ENCODE results near the gene MLLT6. TPM values are rescaled to one million over a fixed set of nuclear protein-coding genes. Genes with fewer than 3 reads are reported as not detected.

Gene MLLT6
- total and polyA plus RNA-seq, 2 of the 13 experiments (the other 11 are each of a cell fraction or from before 2014, with no cell fraction given), result 50.7 to 69.5 TPM

DNA sequence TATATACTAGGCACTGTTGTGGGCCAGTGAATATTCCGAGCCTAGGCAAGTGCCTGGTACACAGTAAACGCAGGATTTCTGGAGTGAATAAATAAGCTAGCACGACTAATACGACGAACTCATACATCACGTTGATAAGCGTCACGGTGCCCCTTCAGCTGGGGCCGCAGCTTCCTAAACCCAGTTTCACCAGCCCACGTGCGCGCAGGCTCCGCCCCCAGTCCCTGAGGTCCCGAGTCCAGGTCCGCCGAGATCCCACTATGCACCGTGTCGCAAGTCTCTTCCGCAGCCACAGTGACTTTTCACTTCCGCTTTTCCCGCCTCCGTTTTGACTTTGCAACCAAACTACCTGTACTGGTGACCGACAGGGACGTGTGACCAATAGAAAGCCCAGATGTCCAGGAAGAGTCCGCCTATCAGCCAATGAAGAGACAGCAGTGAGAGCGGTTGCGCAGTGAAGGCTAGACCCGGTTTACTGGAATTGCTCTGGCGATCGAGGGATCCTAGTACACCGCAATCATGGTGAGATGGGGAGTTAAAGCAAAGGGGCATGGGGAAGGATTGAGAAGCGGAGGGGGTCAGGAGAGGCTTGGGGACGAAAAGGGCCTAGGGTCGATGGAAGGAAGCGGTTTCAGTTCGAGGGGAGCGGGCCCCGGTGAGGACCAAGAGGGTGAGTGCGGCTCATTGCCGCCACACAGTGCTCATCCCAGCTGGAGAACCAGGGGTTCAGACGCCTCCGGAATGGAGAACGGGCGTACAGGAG lies 47.4 kb downstream of the MLLT6 start, which contains the start of gene PSMB3 (continued):
- TF ChIP-seq, protein P1, sequence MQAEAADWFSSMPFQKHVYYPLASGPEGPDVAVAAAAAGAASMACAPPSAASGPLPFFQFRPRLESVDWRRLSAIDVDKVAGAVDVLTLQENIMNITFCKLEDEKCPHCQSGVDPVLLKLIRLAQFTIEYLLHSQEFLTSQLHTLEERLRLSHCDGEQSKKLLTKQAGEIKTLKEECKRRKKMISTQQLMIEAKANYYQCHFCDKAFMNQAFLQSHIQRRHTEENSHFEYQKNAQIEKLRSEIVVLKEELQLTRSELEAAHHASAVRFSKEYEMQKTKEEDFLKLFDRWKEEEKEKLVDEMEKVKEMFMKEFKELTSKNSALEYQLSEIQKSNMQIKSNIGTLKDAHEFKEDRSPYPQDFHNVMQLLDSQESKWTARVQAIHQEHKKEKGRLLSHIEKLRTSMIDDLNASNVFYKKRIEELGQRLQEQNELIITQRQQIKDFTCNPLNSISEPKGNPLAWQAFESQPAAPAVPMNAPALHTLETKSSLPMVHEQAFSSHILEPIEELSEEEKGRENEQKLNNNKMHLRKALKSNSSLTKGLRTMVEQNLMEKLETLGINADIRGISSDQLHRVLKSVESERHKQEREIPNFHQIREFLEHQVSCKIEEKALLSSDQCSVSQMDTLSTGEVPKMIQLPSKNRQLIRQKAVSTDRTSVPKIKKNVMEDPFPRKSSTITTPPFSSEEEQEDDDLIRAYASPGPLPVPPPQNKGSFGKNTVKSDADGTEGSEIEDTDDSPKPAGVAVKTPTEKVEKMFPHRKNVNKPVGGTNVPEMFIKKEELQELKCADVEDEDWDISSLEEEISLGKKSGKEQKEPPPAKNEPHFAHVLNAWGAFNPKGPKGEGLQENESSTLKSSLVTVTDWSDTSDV (CRISPR knock-in tag; IDR thresholded peaks at IDR 0.05), result no peak
- TF ChIP-seq MIER3 (CRISPR knock-in tag; IDR thresholded peaks at IDR 0.05; ENCODE audit: borderline replicate concordance), result peak; percentile 80
- 0 out of 2 replicates have a peak, but pooled peaks have one; percentile 60 for TF ChIP-seq ZNF136 (CRISPR knock-in tag; IDR thresholded peaks at IDR 0.05; ENCODE audit: low read depth)
- TF ChIP-seq ZNF746 (CRISPR knock-in tag; IDR thresholded peaks at IDR 0.05), result no peak; the same call in 1 of the 2 replicates
- TF ChIP-seq, protein P2, sequence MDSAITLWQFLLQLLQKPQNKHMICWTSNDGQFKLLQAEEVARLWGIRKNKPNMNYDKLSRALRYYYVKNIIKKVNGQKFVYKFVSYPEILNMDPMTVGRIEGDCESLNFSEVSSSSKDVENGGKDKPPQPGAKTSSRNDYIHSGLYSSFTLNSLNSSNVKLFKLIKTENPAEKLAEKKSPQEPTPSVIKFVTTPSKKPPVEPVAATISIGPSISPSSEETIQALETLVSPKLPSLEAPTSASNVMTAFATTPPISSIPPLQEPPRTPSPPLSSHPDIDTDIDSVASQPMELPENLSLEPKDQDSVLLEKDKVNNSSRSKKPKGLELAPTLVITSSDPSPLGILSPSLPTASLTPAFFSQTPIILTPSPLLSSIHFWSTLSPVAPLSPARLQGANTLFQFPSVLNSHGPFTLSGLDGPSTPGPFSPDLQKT (CRISPR knock-in tag; IDR thresholded peaks at IDR 0.05; ENCODE audit: borderline replicate concordance), result no peak
- peak; percentile 67; the same call in 1 of the 2 replicates for TF ChIP-seq MIXL1 (CRISPR knock-in tag; IDR thresholded peaks at IDR 0.05)
- TF ChIP-seq, protein P3, sequence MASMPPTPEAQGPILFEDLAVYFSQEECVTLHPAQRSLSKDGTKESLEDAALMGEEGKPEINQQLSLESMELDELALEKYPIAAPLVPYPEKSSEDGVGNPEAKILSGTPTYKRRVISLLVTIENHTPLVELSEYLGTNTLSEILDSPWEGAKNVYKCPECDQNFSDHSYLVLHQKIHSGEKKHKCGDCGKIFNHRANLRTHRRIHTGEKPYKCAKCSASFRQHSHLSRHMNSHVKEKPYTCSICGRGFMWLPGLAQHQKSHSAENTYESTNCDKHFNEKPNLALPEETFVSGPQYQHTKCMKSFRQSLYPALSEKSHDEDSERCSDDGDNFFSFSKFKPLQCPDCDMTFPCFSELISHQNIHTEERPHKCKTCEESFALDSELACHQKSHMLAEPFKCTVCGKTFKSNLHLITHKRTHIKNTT (CRISPR knock-in tag; IDR thresholded peaks at IDR 0.05), result no peak
- TF ChIP-seq, protein P4, sequence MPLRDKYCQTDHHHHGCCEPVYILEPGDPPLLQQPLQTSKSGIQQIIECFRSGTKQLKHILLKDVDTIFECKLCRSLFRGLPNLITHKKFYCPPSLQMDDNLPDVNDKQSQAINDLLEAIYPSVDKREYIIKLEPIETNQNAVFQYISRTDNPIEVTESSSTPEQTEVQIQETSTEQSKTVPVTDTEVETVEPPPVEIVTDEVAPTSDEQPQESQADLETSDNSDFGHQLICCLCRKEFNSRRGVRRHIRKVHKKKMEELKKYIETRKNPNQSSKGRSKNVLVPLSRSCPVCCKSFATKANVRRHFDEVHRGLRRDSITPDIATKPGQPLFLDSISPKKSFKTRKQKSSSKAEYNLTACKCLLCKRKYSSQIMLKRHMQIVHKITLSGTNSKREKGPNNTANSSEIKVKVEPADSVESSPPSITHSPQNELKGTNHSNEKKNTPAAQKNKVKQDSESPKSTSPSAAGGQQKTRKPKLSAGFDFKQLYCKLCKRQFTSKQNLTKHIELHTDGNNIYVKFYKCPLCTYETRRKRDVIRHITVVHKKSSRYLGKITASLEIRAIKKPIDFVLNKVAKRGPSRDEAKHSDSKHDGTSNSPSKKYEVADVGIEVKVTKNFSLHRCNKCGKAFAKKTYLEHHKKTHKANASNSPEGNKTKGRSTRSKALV (CRISPR knock-in tag; IDR thresholded peaks at IDR 0.05), result no peak
- no peak for TF ChIP-seq ZNF775 (CRISPR knock-in tag; IDR thresholded peaks at IDR 0.05; ENCODE audit: borderline replicate concordance)
- TF ChIP-seq, protein P5, sequence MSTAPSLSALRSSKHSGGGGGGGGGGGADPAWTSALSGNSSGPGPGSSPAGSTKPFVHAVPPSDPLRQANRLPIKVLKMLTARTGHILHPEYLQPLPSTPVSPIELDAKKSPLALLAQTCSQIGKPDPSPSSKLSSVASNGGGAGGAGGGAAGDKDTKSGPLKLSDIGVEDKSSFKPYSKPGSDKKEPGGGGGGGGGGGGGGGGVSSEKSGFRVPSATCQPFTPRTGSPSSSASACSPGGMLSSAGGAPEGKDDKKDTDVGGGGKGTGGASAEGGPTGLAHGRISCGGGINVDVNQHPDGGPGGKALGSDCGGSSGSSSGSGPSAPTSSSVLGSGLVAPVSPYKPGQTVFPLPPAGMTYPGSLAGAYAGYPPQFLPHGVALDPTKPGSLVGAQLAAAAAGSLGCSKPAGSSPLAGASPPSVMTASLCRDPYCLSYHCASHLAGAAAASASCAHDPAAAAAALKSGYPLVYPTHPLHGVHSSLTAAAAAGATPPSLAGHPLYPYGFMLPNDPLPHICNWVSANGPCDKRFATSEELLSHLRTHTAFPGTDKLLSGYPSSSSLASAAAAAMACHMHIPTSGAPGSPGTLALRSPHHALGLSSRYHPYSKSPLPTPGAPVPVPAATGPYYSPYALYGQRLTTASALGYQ (CRISPR knock-in tag; IDR thresholded peaks at IDR 0.05), result 0 out of 2 replicates have a peak, but pooled peaks have one; percentile 16
- TF ChIP-seq GFI1 (CRISPR knock-in tag; IDR thresholded peaks at IDR 0.05; ENCODE audit: borderline replicate concordance), result peak; percentile 12; the same call in 1 of the 2 replicates
- no peak for TF ChIP-seq ZNF256 (CRISPR knock-in tag; conservative IDR thresholded peaks at IDR 0.05)
- no peak for TF ChIP-seq JDP2 (CRISPR knock-in tag; IDR thresholded peaks at IDR 0.05; ENCODE audit: borderline replicate concordance)
- TF ChIP-seq, protein P6, sequence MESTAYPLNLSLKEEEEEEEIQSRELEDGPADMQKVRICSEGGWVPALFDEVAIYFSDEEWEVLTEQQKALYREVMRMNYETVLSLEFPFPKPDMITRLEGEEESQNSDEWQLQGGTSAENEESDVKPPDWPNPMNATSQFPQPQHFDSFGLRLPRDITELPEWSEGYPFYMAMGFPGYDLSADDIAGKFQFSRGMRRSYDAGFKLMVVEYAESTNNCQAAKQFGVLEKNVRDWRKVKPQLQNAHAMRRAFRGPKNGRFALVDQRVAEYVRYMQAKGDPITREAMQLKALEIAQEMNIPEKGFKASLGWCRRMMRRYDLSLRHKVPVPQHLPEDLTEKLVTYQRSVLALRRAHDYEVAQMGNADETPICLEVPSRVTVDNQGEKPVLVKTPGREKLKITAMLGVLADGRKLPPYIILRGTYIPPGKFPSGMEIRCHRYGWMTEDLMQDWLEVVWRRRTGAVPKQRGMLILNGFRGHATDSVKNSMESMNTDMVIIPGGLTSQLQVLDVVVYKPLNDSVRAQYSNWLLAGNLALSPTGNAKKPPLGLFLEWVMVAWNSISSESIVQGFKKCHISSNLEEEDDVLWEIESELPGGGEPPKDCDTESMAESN (CRISPR knock-in tag; conservative IDR thresholded peaks at IDR 0.05), result peak; percentile 50
- TF ChIP-seq, protein P7, sequence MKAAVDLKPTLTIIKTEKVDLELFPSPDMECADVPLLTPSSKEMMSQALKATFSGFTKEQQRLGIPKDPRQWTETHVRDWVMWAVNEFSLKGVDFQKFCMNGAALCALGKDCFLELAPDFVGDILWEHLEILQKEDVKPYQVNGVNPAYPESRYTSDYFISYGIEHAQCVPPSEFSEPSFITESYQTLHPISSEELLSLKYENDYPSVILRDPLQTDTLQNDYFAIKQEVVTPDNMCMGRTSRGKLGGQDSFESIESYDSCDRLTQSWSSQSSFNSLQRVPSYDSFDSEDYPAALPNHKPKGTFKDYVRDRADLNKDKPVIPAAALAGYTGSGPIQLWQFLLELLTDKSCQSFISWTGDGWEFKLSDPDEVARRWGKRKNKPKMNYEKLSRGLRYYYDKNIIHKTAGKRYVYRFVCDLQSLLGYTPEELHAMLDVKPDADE (CRISPR knock-in tag; IDR thresholded peaks at IDR 0.05), result peak; percentile 83
- no peak for TF ChIP-seq ZMYM2 (CRISPR knock-in tag; IDR thresholded peaks at IDR 0.05)

Measured in HepG2 (cell line).